ENCODE results near the gene FAM107B. TPM values are rescaled to one million over a fixed set of nuclear protein-coding genes. Genes with fewer than 3 reads are reported as not detected.
"Not testable (repeated sequence)": the region's sequence is repeated elsewhere in the genome, so short reads cannot be mapped to it uniquely, and the experiment has no call there.

The FAM107B gene
- total RNA-seq, 1 experiment from 2014 or later: 61.6 TPM

DNA sequence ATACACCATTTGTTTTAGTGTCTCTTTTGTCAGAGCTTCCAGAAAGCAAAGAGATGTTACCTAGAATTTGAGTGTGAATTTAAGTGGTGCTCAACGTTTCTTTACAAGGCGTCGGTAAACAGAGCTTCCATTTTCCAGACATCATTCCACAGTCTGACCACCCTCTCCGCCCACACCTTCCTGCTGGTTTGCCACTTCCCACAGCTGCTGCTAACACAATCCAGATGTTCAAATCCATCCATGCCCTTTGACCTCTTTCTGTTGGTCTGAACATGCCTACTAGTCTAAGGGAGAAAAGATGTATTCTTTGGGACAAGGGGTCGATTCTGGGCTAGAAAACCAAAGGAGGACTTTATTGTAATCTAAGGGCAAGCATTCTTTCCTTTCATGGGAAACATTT lies 86.1 kb downstream of the FAM107B start:
- BruUV-seq (replicated peaks): no TSS peak

DNA sequence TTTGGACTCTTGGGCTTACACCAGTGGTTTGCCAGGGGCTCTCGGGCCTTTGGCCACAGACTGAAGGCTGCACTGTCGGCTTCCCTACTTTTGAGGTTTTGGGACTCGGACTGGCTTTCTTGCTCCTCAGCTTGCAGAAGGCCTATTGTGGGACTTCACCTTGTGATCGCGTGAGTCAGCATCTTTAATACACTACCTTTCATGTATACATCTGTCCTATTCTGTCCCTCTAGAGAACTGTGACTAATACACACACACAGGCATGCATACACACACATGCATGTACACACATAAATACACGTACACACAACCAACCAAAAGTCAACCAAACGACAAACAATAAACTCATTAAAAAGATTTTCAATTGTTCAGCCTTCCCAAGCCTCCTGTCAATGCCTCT lies 86.5 kb downstream of the FAM107B start:
- intact Hi-C loops (cut with micrococcal nuclease; ENCODE audit: unreplicated experiment); H3K27me3 ChIP-seq (replicated peaks; ENCODE audit: insufficient read depth, low read depth, low read length, poor library complexity); BruUV-seq (replicated peaks); H3K4me1 ChIP-seq (ENCODE audit: insufficient read depth, low read length, poor library complexity, severe bottlenecking); CTCF ChIA-PET; H3K9me3 ChIP-seq (ENCODE audit: low read depth, low read length, poor library complexity, severe bottlenecking); H3K36me3 ChIP-seq (ENCODE audit: insufficient read depth, low read length, poor library complexity, severe bottlenecking); POLR2A ChIA-PET (ENCODE audit: low non-redundant PET); H3K27ac ChIP-seq (ENCODE audit: low read depth, low read length, poor library complexity, severe bottlenecking); H3K4me3 ChIP-seq (ENCODE audit: low read depth, low read length, poor library complexity, severe bottlenecking): not testable (repeated sequence)
- DNase-seq (ENCODE audit: low spot score): peak; percentile 11

More for the DNA sequence above, 86.1 kb downstream of the FAM107B start:
- H3K36me3 ChIP-seq (ENCODE audit: insufficient read depth, low read length, poor library complexity, severe bottlenecking): no peaks in the 10 kb centered on the region
- TF ChIP-seq, protein P1, sequence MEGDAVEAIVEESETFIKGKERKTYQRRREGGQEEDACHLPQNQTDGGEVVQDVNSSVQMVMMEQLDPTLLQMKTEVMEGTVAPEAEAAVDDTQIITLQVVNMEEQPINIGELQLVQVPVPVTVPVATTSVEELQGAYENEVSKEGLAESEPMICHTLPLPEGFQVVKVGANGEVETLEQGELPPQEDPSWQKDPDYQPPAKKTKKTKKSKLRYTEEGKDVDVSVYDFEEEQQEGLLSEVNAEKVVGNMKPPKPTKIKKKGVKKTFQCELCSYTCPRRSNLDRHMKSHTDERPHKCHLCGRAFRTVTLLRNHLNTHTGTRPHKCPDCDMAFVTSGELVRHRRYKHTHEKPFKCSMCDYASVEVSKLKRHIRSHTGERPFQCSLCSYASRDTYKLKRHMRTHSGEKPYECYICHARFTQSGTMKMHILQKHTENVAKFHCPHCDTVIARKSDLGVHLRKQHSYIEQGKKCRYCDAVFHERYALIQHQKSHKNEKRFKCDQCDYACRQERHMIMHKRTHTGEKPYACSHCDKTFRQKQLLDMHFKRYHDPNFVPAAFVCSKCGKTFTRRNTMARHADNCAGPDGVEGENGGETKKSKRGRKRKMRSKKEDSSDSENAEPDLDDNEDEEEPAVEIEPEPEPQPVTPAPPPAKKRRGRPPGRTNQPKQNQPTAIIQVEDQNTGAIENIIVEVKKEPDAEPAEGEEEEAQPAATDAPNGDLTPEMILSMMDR (conservative IDR thresholded peaks at IDR 0.05; ENCODE audit: low read depth, low read length): no peak
- H3K4me1 ChIP-seq (ENCODE audit: insufficient read depth, low read length, poor library complexity, severe bottlenecking): peaks cover 6% of the 10 kb centered on the region
- no peaks in the 10 kb centered on the region for H3K27me3 ChIP-seq (replicated peaks; ENCODE audit: insufficient read depth, low read depth, low read length, poor library complexity)
- H3K4me3 ChIP-seq (ENCODE audit: low read depth, low read length, poor library complexity, severe bottlenecking): no peak overlapping the region
- CTCF ChIA-PET: no interaction called here
- DNase-seq (ENCODE audit: low spot score): peak; percentile 69
- intact Hi-C loops (cut with micrococcal nuclease; ENCODE audit: unreplicated experiment): no loop called here
- no peaks in the 10 kb centered on the region for H3K9me3 ChIP-seq (ENCODE audit: low read depth, low read length, poor library complexity, severe bottlenecking)
- no peak overlapping the region for H3K27ac ChIP-seq (ENCODE audit: low read depth, low read length, poor library complexity, severe bottlenecking)
- POLR2A ChIA-PET (ENCODE audit: low non-redundant PET): no interaction called here

DNA sequence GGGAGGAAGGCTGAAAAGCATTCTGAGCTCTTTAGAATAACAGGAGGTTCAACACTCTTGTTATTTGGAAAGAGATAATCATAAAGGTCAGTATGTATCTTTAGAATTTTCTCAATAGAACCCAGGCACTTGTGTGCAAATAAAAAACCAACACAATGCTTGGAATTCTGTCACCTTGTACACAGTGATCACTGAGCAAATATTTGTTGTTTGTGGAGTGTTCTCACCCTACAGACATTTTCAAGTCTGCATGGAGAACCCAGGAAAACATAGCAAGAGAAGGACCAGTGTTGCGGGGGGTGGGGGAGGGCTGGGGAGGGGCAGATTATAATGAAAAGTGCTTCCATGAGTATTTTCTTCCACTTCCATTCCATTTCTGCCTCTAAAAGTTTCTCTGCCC lies 87.4 kb downstream of the FAM107B start:
- H3K27me3 ChIP-seq (replicated peaks; ENCODE audit: insufficient read depth, low read depth, low read length, poor library complexity): no peaks in the 10 kb centered on the region
- peaks cover 6% of the 10 kb centered on the region for H3K4me1 ChIP-seq (ENCODE audit: insufficient read depth, low read length, poor library complexity, severe bottlenecking)
- no peak for TF ChIP-seq EZH2 (IDR thresholded peaks at IDR 0.05; ENCODE audit: borderline replicate concordance, low read depth, low read length, poor library complexity, severe bottlenecking)
- TF ChIP-seq, protein P1 (conservative IDR thresholded peaks at IDR 0.05; ENCODE audit: low read depth, low read length): no peak
- no peak overlapping the region for H3K4me3 ChIP-seq (ENCODE audit: low read depth, low read length, poor library complexity, severe bottlenecking)
- no peaks in the 10 kb centered on the region for H3K36me3 ChIP-seq (ENCODE audit: insufficient read depth, low read length, poor library complexity, severe bottlenecking)
- H3K27ac ChIP-seq (ENCODE audit: low read depth, low read length, poor library complexity, severe bottlenecking): no peak overlapping the region
- intact Hi-C loops (cut with micrococcal nuclease; ENCODE audit: unreplicated experiment): no loop called here
- no peak for DNase-seq (ENCODE audit: low spot score)
- BruUV-seq (replicated peaks): no TSS peak
- CTCF ChIA-PET: no interaction called here
- POLR2A ChIA-PET (ENCODE audit: low non-redundant PET): no interaction called here
- no peaks in the 10 kb centered on the region for H3K9me3 ChIP-seq (ENCODE audit: low read depth, low read length, poor library complexity, severe bottlenecking)

DNA sequence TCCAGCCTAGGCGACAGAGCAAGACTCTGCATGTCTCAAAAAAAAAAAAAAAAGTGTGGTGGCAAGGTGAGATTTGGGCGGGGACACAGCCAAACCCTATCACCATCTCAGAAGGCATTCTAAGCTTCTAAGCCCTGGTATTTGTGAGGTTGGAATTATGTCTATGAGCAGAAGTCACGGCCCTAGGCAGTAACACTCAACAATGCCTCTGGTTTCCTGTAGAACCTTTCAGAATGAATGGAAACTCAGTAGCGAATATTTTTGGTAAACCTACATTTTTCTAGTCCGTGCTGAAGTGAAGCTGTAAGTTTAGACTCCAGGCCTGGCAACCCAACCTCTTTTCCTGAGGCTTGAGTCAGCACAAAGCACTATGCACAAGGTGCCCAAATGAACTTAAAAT lies 88.3 kb downstream of the FAM107B start:
- Histone ChIP-seq H3K36me3 (ENCODE audit: insufficient read depth, low read length, poor library complexity, severe bottlenecking) (no peaks in the 10 kb centered on the region), H3K4me3 (ENCODE audit: low read depth, low read length, poor library complexity, severe bottlenecking) (no peak overlapping the region), H3K27ac (ENCODE audit: low read depth, low read length, poor library complexity, severe bottlenecking) (no peak overlapping the region), H3K9me3 (ENCODE audit: low read depth, low read length, poor library complexity, severe bottlenecking) (no peaks in the 10 kb centered on the region), H3K27me3 (replicated peaks; ENCODE audit: insufficient read depth, low read depth, low read length, poor library complexity) (no peaks in the 10 kb centered on the region), H3K4me1 (ENCODE audit: insufficient read depth, low read length, poor library complexity, severe bottlenecking) (peaks cover 6% of the 10 kb centered on the region)
- POLR2A ChIA-PET (ENCODE audit: low non-redundant PET): no interaction called here
- TF ChIP-seq, protein P1 (conservative IDR thresholded peaks at IDR 0.05; ENCODE audit: low read depth, low read length): no peak
- TF ChIP-seq EZH2 (IDR thresholded peaks at IDR 0.05; ENCODE audit: borderline replicate concordance, low read depth, low read length, poor library complexity, severe bottlenecking): no peak
- CTCF ChIA-PET: no interaction called here
- no peak for DNase-seq (ENCODE audit: low spot score)
- intact Hi-C loops (cut with micrococcal nuclease; ENCODE audit: unreplicated experiment): no loop called here
- no TSS peak for BruUV-seq (replicated peaks)
